WTC11 (cell line): ENCODE data around the gene FUZ. TPM values are rescaled to one million over a fixed set of nuclear protein-coding genes. Genes with fewer than 3 reads are reported as not detected.

ENCODE experiments used
- CREB1 ChIP-seq: sonication (generic); formaldehyde crosslinking; IDR thresholded peaks from 2 replicates; pipeline ENCODE4 v1.8.0; 2023; ENCODE audit warnings: mild to moderate bottlenecking, missing genetic modification reagents
- FOXK1 ChIP-seq: sonication (generic); formaldehyde crosslinking; IDR thresholded peaks from 2 replicates; pipeline ENCODE4 v1.8.0; 2022; ENCODE audit warnings: mild to moderate bottlenecking, moderate library complexity, missing genetic modification reagents
- MXD4 ChIP-seq: fragments of 250-450 bp; sonication (Bioruptor Pico); IDR thresholded peaks from 2 replicates; pipeline ENCODE4 v1.8.0; 2021; ENCODE audit warnings: mild to moderate bottlenecking, moderate library complexity, borderline replicate concordance
- NFE2L1 ChIP-seq: sonication (generic); formaldehyde crosslinking; IDR thresholded peaks from 2 replicates; pipeline ENCODE4 v1.8.1; 2023; ENCODE audit warnings: missing genetic modification reagents
- NFYB ChIP-seq: sonication (generic); formaldehyde crosslinking; conservative IDR thresholded peaks from 2 replicates; pipeline ENCODE4 v1.8.0; 2022; ENCODE audit warnings: low read depth, missing genetic modification reagents
- NR1H2 ChIP-seq: sonication (generic); formaldehyde crosslinking; IDR thresholded peaks from 2 replicates; pipeline ENCODE4 v1.9.0; 2021; ENCODE audit warnings: mild to moderate bottlenecking, moderate library complexity, missing genetic modification reagents
- PRRX2 ChIP-seq: fragments of 250-450 bp; sonication (Bioruptor Pico); IDR thresholded peaks from 2 replicates; pipeline ENCODE4 v1.8.0; 2021; ENCODE audit warnings: mild to moderate bottlenecking
- RELA ChIP-seq: sonication (generic); formaldehyde crosslinking; IDR thresholded peaks from 2 replicates; pipeline ENCODE4 v1.8.1; 2022; ENCODE audit warnings: missing genetic modification reagents, mild to moderate bottlenecking, borderline replicate concordance
- TCF7 ChIP-seq: sonication (generic); formaldehyde crosslinking; IDR thresholded peaks from 2 replicates; pipeline ENCODE4 v1.8.0; 2022; ENCODE audit warnings: mild to moderate bottlenecking, low read depth, missing genetic modification reagents, moderate library complexity
- ZNF138 ChIP-seq: sonication (generic); formaldehyde crosslinking; conservative IDR thresholded peaks from 2 replicates; pipeline ENCODE4 v1.8.1; 2022; ENCODE audit warnings: mild to moderate bottlenecking, moderate library complexity, missing genetic modification reagents
- ZNF317 ChIP-seq: sonication (generic); formaldehyde crosslinking; IDR thresholded peaks from 2 replicates; pipeline ENCODE4 v1.8.1; 2023; ENCODE audit warnings: low read depth, mild to moderate bottlenecking, moderate library complexity, missing genetic modification reagents, borderline replicate concordance
- ZNF416 ChIP-seq: fragments of 250-450 bp; sonication (Bioruptor Pico); IDR thresholded peaks from 2 replicates; pipeline ENCODE4 v1.9.0; 2021; ENCODE audit warnings: mild to moderate bottlenecking, inconsistent platforms
- total RNA-seq: library from RNA; stranded (reverse); gene quantifications from 3 replicates; pipeline ENCODE4 v1.2.3, GENCODE V29; 2021
- TF ChIP-seq, protein P1 (sequence below): sonication (generic); formaldehyde crosslinking; IDR thresholded peaks from 2 replicates; pipeline ENCODE4 v1.8.0; 2022; ENCODE audit warnings: mild to moderate bottlenecking, missing genetic modification reagents
- TF ChIP-seq, protein P2 (sequence below): sonication (generic); formaldehyde crosslinking; IDR thresholded peaks from 2 replicates; pipeline ENCODE4 v1.8.1; 2022; ENCODE audit warnings: mild to moderate bottlenecking, moderate library complexity, missing genetic modification reagents
- TF ChIP-seq, protein P3 (sequence below): sonication (generic); formaldehyde crosslinking; IDR thresholded peaks from 2 replicates; pipeline ENCODE4 v1.8.1; 2023; ENCODE audit warnings: mild to moderate bottlenecking, missing genetic modification reagents, moderate library complexity
- TF ChIP-seq, protein P4 (sequence below): fragments of 250-450 bp; sonication (Bioruptor Pico); IDR thresholded peaks from 2 replicates; pipeline ENCODE4 v2.1.2; 2022; ENCODE audit warnings: mild to moderate bottlenecking, moderate library complexity
- TF ChIP-seq, protein P5 (sequence below): sonication (generic); formaldehyde crosslinking; IDR thresholded peaks from 2 replicates; pipeline ENCODE4 v1.8.1; 2022; ENCODE audit warnings: missing genetic modification reagents, borderline replicate concordance

FUZ gene
- total RNA-seq, 1 experiment from 2014 or later, result 35.1 TPM

DNA sequence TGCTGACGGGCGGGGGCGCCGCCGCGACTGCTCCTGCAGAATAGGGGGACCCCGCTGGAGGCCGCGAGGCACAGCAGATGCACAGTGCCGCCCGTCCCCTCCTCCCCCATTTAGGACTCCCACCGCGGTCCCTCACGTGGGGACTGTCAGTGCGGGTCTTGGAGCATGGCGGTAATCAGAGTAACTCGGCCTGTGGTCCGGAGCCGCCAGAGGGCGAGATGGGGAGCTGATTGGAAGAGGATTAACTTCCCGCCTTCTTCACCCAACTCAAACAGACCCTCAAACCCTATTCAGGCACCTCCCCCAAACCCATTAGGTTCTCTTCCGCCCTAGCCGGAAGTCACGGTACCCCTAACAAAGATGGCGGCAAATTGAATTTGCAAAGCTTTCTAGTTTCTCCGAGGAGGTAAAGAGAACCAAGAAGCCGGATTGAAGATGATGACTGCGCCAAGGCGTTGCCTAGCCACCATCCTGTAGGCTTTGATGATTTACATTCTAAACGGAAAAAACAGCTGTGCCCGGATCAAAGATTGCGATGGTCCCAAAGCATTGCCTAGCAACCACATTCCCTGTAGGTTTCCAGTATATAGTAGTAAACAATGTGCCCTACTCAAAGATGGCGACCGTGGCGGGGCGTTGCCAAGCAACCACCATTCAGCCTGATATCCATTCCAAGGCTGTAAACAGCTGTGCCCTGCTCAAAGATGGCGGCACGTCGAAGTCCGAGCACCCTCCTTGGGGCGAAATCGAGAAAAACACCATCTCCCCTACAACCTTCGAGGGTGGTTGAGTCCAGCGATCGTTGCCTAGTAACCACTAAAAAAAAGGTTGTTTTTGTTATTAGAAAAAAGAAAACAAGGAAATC lies at the start of gene FUZ (continued):
- TF ChIP-seq, protein P1, sequence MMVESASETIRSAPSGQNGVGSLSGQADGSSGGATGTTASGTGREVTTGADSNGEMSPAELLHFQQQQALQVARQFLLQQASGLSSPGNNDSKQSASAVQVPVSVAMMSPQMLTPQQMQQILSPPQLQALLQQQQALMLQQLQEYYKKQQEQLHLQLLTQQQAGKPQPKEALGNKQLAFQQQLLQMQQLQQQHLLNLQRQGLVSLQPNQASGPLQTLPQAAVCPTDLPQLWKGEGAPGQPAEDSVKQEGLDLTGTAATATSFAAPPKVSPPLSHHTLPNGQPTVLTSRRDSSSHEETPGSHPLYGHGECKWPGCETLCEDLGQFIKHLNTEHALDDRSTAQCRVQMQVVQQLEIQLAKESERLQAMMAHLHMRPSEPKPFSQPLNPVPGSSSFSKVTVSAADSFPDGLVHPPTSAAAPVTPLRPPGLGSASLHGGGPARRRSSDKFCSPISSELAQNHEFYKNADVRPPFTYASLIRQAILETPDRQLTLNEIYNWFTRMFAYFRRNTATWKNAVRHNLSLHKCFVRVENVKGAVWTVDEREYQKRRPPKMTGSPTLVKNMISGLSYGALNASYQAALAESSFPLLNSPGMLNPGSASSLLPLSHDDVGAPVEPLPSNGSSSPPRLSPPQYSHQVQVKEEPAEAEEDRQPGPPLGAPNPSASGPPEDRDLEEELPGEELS (CRISPR knock-in tag), result 0 out of 2 replicates have a peak, but pooled peaks have one; percentile 57
- TF ChIP-seq NFE2L1 (CRISPR knock-in tag) (no peak; the same call in 1 of the 2 replicates), TCF7 (CRISPR knock-in tag) (no peak), FOXK1 (CRISPR knock-in tag) (peak; percentile 96), ZNF317 (CRISPR knock-in tag) (no peak), ZNF416 (CRISPR knock-in tag) (0 out of 2 replicates have a peak, but pooled peaks have one; percentile 71), NFYB (CRISPR knock-in tag) (0 out of 2 replicates have a peak, but pooled peaks have one; percentile 20), CREB1 (CRISPR knock-in tag) (no peak), MXD4 (CRISPR knock-in tag) (no peak), NR1H2 (CRISPR knock-in tag) (no peak), PRRX2 (CRISPR knock-in tag) (no peak), ZNF138 (CRISPR knock-in tag) (no peak), RELA (CRISPR knock-in tag) (no peak)
- TF ChIP-seq, protein P2, sequence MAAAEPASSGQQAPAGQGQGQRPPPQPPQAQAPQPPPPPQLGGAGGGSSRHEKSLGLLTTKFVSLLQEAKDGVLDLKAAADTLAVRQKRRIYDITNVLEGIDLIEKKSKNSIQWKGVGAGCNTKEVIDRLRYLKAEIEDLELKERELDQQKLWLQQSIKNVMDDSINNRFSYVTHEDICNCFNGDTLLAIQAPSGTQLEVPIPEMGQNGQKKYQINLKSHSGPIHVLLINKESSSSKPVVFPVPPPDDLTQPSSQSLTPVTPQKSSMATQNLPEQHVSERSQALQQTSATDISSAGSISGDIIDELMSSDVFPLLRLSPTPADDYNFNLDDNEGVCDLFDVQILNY (CRISPR knock-in tag), result peak; percentile 91
- TF ChIP-seq, protein P3, sequence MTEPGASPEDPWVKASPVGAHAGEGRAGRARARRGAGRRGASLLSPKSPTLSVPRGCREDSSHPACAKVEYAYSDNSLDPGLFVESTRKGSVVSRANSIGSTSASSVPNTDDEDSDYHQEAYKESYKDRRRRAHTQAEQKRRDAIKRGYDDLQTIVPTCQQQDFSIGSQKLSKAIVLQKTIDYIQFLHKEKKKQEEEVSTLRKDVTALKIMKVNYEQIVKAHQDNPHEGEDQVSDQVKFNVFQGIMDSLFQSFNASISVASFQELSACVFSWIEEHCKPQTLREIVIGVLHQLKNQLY, result no peak
- TF ChIP-seq, protein P4, sequence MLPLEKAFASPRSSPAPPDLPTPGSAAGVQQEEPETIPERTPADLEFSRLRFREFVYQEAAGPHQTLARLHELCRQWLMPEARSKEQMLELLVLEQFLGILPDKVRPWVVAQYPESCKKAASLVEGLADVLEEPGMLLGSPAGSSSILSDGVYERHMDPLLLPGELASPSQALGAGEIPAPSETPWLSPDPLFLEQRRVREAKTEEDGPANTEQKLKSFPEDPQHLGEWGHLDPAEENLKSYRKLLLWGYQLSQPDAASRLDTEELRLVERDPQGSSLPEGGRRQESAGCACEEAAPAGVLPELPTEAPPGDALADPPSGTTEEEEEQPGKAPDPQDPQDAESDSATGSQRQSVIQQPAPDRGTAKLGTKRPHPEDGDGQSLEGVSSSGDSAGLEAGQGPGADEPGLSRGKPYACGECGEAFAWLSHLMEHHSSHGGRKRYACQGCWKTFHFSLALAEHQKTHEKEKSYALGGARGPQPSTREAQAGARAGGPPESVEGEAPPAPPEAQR (CRISPR knock-in tag), result no peak
- TF ChIP-seq, protein P5, sequence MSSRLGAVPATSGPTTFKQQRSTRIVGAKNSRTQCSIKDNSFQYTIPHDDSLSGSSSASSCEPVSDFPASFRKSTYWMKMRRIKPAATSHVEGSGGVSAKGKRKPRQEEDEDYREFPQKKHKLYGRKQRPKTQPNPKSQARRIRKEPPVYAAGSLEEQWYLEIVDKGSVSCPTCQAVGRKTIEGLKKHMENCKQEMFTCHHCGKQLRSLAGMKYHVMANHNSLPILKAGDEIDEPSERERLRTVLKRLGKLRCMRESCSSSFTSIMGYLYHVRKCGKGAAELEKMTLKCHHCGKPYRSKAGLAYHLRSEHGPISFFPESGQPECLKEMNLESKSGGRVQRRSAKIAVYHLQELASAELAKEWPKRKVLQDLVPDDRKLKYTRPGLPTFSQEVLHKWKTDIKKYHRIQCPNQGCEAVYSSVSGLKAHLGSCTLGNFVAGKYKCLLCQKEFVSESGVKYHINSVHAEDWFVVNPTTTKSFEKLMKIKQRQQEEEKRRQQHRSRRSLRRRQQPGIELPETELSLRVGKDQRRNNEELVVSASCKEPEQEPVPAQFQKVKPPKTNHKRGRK (CRISPR knock-in tag), result no peak
